ENCODE measurements around the gene SLC41A3.

GRCh38 chr3:126083511-126083912, 412 bp downstream of the SLC41A3 start:
- TF ChIP-seq, protein P1, sequence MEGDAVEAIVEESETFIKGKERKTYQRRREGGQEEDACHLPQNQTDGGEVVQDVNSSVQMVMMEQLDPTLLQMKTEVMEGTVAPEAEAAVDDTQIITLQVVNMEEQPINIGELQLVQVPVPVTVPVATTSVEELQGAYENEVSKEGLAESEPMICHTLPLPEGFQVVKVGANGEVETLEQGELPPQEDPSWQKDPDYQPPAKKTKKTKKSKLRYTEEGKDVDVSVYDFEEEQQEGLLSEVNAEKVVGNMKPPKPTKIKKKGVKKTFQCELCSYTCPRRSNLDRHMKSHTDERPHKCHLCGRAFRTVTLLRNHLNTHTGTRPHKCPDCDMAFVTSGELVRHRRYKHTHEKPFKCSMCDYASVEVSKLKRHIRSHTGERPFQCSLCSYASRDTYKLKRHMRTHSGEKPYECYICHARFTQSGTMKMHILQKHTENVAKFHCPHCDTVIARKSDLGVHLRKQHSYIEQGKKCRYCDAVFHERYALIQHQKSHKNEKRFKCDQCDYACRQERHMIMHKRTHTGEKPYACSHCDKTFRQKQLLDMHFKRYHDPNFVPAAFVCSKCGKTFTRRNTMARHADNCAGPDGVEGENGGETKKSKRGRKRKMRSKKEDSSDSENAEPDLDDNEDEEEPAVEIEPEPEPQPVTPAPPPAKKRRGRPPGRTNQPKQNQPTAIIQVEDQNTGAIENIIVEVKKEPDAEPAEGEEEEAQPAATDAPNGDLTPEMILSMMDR (IDR thresholded peaks at IDR 0.05): no peak
- TF ChIP-seq POLR2AphosphoS5 (IDR thresholded peaks at IDR 0.05): no peak
- no peak for TF ChIP-seq EP300 (IDR thresholded peaks at IDR 0.05)
